ENCODE data around the gene GPC4.

The GPC4 gene

GRCh38 chrX:133419911-133420310 is 4.6 kb upstream of the GPC4 start:
- no peak for TF ChIP-seq GATA3 (IDR thresholded peaks at IDR 0.05; ENCODE audit: low read depth, low read length)
- no peak for TF ChIP-seq GATA2 (IDR thresholded peaks at IDR 0.05; ENCODE audit: low read depth, low read length)

GRCh38 chrX:133418588-133418987 is 3.3 kb upstream of the GPC4 start:
- no peak for TF ChIP-seq GATA3 (IDR thresholded peaks at IDR 0.05; ENCODE audit: low read depth, low read length)

- TF ChIP-seq GATA2 (IDR thresholded peaks at IDR 0.05; ENCODE audit: low read depth, low read length) = no peak
- no peak for TF ChIP-seq GATA3 (IDR thresholded peaks at IDR 0.05; ENCODE audit: low read depth, low read length)
Measured at GRCh38 chrX:133417364-133417763, 2.1 kb upstream of the GPC4 start.

- TF ChIP-seq GATA3 (IDR thresholded peaks at IDR 0.05; ENCODE audit: low read depth, low read length) = no peak
- TF ChIP-seq GATA2 (IDR thresholded peaks at IDR 0.05; ENCODE audit: low read depth, low read length) = no peak
Measured at GRCh38 chrX:133414406-133415275, 648 bp downstream of the GPC4 start.

- TF ChIP-seq GATA2 (IDR thresholded peaks at IDR 0.05; ENCODE audit: low read depth, low read length) (no peak), GATA3 (IDR thresholded peaks at IDR 0.05; ENCODE audit: low read depth, low read length) (no peak)
Measured at GRCh38 chrX:133413218-133413925, 1.9 kb downstream of the GPC4 start.

- no peak for TF ChIP-seq GATA2 (IDR thresholded peaks at IDR 0.05; ENCODE audit: low read depth, low read length)
Measured at GRCh38 chrX:133412665-133413064, 2.6 kb downstream of the GPC4 start.

- TF ChIP-seq GATA3 (IDR thresholded peaks at IDR 0.05; ENCODE audit: low read depth, low read length) = no peak
- no peak for TF ChIP-seq GATA2 (IDR thresholded peaks at IDR 0.05; ENCODE audit: low read depth, low read length)
Measured at GRCh38 chrX:133412246-133412645, 3.0 kb downstream of the GPC4 start.

- TF ChIP-seq GATA3 (IDR thresholded peaks at IDR 0.05; ENCODE audit: low read depth, low read length) (no peak), GATA2 (IDR thresholded peaks at IDR 0.05; ENCODE audit: low read depth, low read length) (no peak)
Measured at GRCh38 chrX:133410550-133410949, 4.7 kb downstream of the GPC4 start.

- no peak for TF ChIP-seq GATA3 (IDR thresholded peaks at IDR 0.05; ENCODE audit: low read depth, low read length)
- no peak for TF ChIP-seq GATA2 (IDR thresholded peaks at IDR 0.05; ENCODE audit: low read depth, low read length)
Measured at GRCh38 chrX:133405498-133406185, 9.6 kb downstream of the GPC4 start.

- no peak for TF ChIP-seq GATA3 (IDR thresholded peaks at IDR 0.05; ENCODE audit: low read depth, low read length)
- TF ChIP-seq GATA2 (IDR thresholded peaks at IDR 0.05; ENCODE audit: low read depth, low read length) = no peak
Measured at GRCh38 chrX:133403984-133404383, 11.3 kb downstream of the GPC4 start.

- TF ChIP-seq GATA3 (IDR thresholded peaks at IDR 0.05; ENCODE audit: low read depth, low read length) (no peak), GATA2 (IDR thresholded peaks at IDR 0.05; ENCODE audit: low read depth, low read length) (no peak)
Measured at GRCh38 chrX:133402830-133403625, 12.3 kb downstream of the GPC4 start.

- TF ChIP-seq GATA2 (IDR thresholded peaks at IDR 0.05; ENCODE audit: low read depth, low read length) (no peak), GATA3 (IDR thresholded peaks at IDR 0.05; ENCODE audit: low read depth, low read length) (no peak)
Measured at GRCh38 chrX:133402042-133402453, 13.2 kb downstream of the GPC4 start.

- TF ChIP-seq GATA2 (IDR thresholded peaks at IDR 0.05; ENCODE audit: low read depth, low read length) (no peak), GATA3 (IDR thresholded peaks at IDR 0.05; ENCODE audit: low read depth, low read length) (no peak)
Measured at GRCh38 chrX:133401536-133401935, 13.8 kb downstream of the GPC4 start.

GRCh38 chrX:133399411-133399810 is 15.9 kb downstream of the GPC4 start:
- TF ChIP-seq GATA3 (IDR thresholded peaks at IDR 0.05; ENCODE audit: low read depth, low read length) (no peak), GATA2 (IDR thresholded peaks at IDR 0.05; ENCODE audit: low read depth, low read length) (no peak)

All from SH-SY5Y (cell line).